Measurements from ENCODE around the gene MPPE1. TPM values are rescaled to one million over a fixed set of nuclear protein-coding genes. Genes with fewer than 3 reads are reported as not detected.

Gene MPPE1
- total and polyA plus RNA-seq, 2 of the 4 experiments (the other 2 are of a cell fraction), result 13.8 to 19.9 TPM

DNA sequence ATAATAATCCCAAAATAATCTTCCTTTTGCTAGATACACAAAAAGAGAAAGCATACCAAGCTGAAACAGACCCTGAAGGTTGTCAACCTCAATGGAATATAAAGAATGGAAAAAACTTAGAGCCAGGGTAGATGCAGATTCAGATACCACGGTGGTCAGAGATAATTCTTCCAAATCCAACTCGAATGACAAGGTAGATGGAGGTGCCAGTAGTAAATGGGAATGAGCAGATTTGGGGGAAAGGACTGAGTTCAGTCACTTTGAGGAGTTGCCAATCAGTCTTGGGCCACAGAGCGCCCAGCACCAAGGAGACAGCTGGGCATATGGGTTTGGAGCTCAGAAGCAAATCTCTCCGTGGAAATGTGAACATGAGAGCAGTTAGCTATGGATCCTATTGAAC lies 60.3 kb downstream of the MPPE1 start:
- no peak overlapping the region for H3K27ac ChIP-seq (ENCODE audit: insufficient read depth, low read length)
- peaks cover 6% of the 10 kb centered on the region for H3K4me1 ChIP-seq (ENCODE audit: control insufficient read depth, insufficient read depth, low read length)
- no peaks in the 10 kb centered on the region for H3K27me3 ChIP-seq (ENCODE audit: control insufficient read depth, insufficient read depth, low read length)
- no peak overlapping the region for H2BK120ac ChIP-seq (ENCODE audit: low read depth, low read length)
- H3K4ac ChIP-seq (ENCODE audit: low read depth, low read length), result no peak overlapping the region
- no TSS peak for BruUV-seq (replicated peaks)
- no peak for TF ChIP-seq CEBPB (IDR thresholded peaks at IDR 0.05; ENCODE audit: low read depth, low read length)
- TF ChIP-seq MAFK (IDR thresholded peaks at IDR 0.05; ENCODE audit: low read depth, low read length), result no peak
- TF ChIP-seq RAD21 (IDR thresholded peaks at IDR 0.05; ENCODE audit: low read length), result no peak
- TF ChIP-seq CHD1 (IDR thresholded peaks at IDR 0.05; ENCODE audit: low read depth, low read length), result no peak
- TF ChIP-seq, protein P1, sequence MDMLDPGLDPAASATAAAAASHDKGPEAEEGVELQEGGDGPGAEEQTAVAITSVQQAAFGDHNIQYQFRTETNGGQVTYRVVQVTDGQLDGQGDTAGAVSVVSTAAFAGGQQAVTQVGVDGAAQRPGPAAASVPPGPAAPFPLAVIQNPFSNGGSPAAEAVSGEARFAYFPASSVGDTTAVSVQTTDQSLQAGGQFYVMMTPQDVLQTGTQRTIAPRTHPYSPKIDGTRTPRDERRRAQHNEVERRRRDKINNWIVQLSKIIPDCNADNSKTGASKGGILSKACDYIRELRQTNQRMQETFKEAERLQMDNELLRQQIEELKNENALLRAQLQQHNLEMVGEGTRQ (IDR thresholded peaks at IDR 0.05; ENCODE audit: low read depth, low read length), result no peak
- TF ChIP-seq BHLHE40 (IDR thresholded peaks at IDR 0.05; ENCODE audit: low read depth, low read length), result no peak
- TF ChIP-seq FOS (IDR thresholded peaks at IDR 0.05; ENCODE audit: low read depth, low read length), result no peak
- no peak for TF ChIP-seq MXI1 (IDR thresholded peaks at IDR 0.05; ENCODE audit: borderline replicate concordance, low read depth, low read length)
- TF ChIP-seq SMC3 (IDR thresholded peaks at IDR 0.05; ENCODE audit: low read depth, low read length), result no peak
- TF ChIP-seq, protein P2, sequence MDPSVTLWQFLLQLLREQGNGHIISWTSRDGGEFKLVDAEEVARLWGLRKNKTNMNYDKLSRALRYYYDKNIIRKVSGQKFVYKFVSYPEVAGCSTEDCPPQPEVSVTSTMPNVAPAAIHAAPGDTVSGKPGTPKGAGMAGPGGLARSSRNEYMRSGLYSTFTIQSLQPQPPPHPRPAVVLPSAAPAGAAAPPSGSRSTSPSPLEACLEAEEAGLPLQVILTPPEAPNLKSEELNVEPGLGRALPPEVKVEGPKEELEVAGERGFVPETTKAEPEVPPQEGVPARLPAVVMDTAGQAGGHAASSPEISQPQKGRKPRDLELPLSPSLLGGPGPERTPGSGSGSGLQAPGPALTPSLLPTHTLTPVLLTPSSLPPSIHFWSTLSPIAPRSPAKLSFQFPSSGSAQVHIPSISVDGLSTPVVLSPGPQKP (IDR thresholded peaks at IDR 0.05; ENCODE audit: borderline replicate concordance, low read depth, low read length), result no peak
- no peak for TF ChIP-seq POLR2A (IDR thresholded peaks at IDR 0.05; ENCODE audit: low read depth, low read length)
- no peak for TF ChIP-seq NFE2L2 (IDR thresholded peaks at IDR 0.05; ENCODE audit: low read depth, low read length)
- no peak for TF ChIP-seq RFX5 (IDR thresholded peaks at IDR 0.05; ENCODE audit: low read depth, low read length)
- no peak for TF ChIP-seq RCOR1 (IDR thresholded peaks at IDR 0.05; ENCODE audit: insufficient replicate concordance, low read length)
- no peak for TF ChIP-seq MAZ (IDR thresholded peaks at IDR 0.05; ENCODE audit: borderline replicate concordance, low read depth, low read length)
- TF ChIP-seq, protein P3, sequence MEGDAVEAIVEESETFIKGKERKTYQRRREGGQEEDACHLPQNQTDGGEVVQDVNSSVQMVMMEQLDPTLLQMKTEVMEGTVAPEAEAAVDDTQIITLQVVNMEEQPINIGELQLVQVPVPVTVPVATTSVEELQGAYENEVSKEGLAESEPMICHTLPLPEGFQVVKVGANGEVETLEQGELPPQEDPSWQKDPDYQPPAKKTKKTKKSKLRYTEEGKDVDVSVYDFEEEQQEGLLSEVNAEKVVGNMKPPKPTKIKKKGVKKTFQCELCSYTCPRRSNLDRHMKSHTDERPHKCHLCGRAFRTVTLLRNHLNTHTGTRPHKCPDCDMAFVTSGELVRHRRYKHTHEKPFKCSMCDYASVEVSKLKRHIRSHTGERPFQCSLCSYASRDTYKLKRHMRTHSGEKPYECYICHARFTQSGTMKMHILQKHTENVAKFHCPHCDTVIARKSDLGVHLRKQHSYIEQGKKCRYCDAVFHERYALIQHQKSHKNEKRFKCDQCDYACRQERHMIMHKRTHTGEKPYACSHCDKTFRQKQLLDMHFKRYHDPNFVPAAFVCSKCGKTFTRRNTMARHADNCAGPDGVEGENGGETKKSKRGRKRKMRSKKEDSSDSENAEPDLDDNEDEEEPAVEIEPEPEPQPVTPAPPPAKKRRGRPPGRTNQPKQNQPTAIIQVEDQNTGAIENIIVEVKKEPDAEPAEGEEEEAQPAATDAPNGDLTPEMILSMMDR (conservative IDR thresholded peaks at IDR 0.05; ENCODE audit: low read depth, low read length), result no peak
- intact Hi-C loops (cut with micrococcal nuclease) (no loop called here), in situ Hi-C loops (cut with MboI; ENCODE audit: low sequenced_read_pairs) (no loop called here), dilution Hi-C loops (cut with HindIII; ENCODE audit: low sequenced_read_pairs, unreplicated experiment) (no loop called here)
- no peak for DNase-seq
- no peak overlapping the region for H2AK9ac ChIP-seq (replicated peaks; ENCODE audit: low read depth, low read length, poor library complexity)
- H3K23ac ChIP-seq (ENCODE audit: low read depth, low read length), result no peak overlapping the region
- H3K18ac ChIP-seq (ENCODE audit: low read depth, low read length), result no peak overlapping the region
- H4K20me1 ChIP-seq (ENCODE audit: insufficient read depth, low read length), result no peaks in the 10 kb centered on the region
- no peak overlapping the region for H3K56ac ChIP-seq (ENCODE audit: extremely low read depth, insufficient read depth, low read length)
- H4K91ac ChIP-seq (ENCODE audit: insufficient read depth, low read depth, low read length), result peak overlapping the region; percentile 13; the same call in 1 of the 2 replicates
- H3K9me3 ChIP-seq (ENCODE audit: control insufficient read depth, insufficient read depth, low read length), result no peaks in the 10 kb centered on the region
- no peak overlapping the region; the same call in 2 of the 3 replicates for H2BK15ac ChIP-seq (ENCODE audit: low read depth, low read length)
- no peak overlapping the region for H4K8ac ChIP-seq (ENCODE audit: low read depth in 2 of 2, low read length in 2 of 2)
- no peak for ATAC-seq (ENCODE audit: low read depth)
- H3K9me1 ChIP-seq (ENCODE audit: insufficient read depth, low read length), result no peaks in the 10 kb centered on the region
- 88% methylated on average over 3 of the region's 4 CpGs; no CpG with 5 or more reads in 1 of the 2 experiments for WGBS, 2 experiments (ENCODE audit: extremely low coverage in 2 of 2, insufficient read length in 1 of 2)
- no peak overlapping the region for H2BK20ac ChIP-seq (ENCODE audit: low read depth, low read length)
- peak overlapping the region; percentile 29; the same call in 1 of the 2 replicates for H2AK5ac ChIP-seq (ENCODE audit: low read depth, low read length)
- H3K4me3 ChIP-seq (ENCODE audit: insufficient read depth, low read depth, low read length), result no peak overlapping the region
- no peak overlapping the region for H2BK5ac ChIP-seq (ENCODE audit: low read depth, low read length, poor library complexity, severe bottlenecking)
- H3K4me2 ChIP-seq (ENCODE audit: low read depth, low read length), result no peak overlapping the region
- ChIA-PET POLR2A (ENCODE audit: unreplicated experiment) (interaction anchor here (0.6 kb wide), 1 partner anchor 431 kb away, joined by 3 read pairs; no protein-coding TSS in a partner anchor), CTCF (no interaction called here)
- no peaks in the 10 kb centered on the region for H3K36me3 ChIP-seq (ENCODE audit: control insufficient read depth, insufficient read depth, low read length)
- H3K79me1 ChIP-seq (ENCODE audit: low read depth in 1 of 2, low read length in 2 of 2), result peaks cover 0 to 13% of the 10 kb centered on the region in 2 experiments; a peak in 2 of 4 replicates
- no peak overlapping the region for H3K14ac ChIP-seq (replicated peaks; ENCODE audit: low read depth, low read length)
- no peak overlapping the region for H4K5ac ChIP-seq (ENCODE audit: low read depth, low read length)
- H3K9ac ChIP-seq (ENCODE audit: low read depth, low read length), result no peak overlapping the region
- no peak overlapping the region for H2AFZ ChIP-seq (replicated peaks; ENCODE audit: low read length, poor library complexity)

All from IMR-90 (cell line).